ENCODE data around the gene ALDOC. TPM values are rescaled to one million over a fixed set of nuclear protein-coding genes. Genes with fewer than 3 reads are reported as not detected.

ALDOC gene
- total RNA-seq, 1 experiment from 2014 or later, result 53.2 TPM

DNA sequence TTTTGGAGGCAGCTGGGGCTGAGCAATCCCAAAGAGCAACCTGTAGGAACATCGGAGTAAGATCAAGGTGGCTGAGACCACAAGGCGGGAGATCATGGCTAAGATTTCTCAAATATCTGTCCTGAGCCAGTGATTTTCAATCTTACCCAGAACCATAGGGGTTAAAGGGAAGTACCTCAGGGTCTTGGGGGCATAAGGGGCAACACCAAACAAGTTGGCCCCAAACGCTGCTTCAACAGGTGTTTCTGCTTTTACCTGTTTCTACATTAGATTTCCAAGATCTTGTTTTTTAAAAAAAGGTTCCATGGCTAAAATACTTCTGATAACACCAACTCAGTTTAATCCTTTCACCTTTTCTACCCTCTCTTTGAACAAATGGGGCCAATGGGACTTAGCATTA is 21.7 kb downstream of the ALDOC start:
- peaks cover 25 to 63% (median 34%) of the 10 kb centered on the region in 3 experiments for H3K36me3 Mint-ChIP-seq (ENCODE audit: insufficient read depth in 1 of 3, low read depth in 3 of 3)

More for the DNA sequence above, 21.7 kb downstream of the ALDOC start:
- H2AFZ ChIP-seq (ENCODE audit: low read length), result no peak overlapping the region
- H2BK12ac ChIP-seq (ENCODE audit: insufficient read length, low read depth, low read length), result no peak overlapping the region
- H3K56ac ChIP-seq (ENCODE audit: insufficient read length, low read depth, low read length), result no peak overlapping the region
- no peak overlapping the region for H3K23ac ChIP-seq (ENCODE audit: insufficient read length, low read depth, low read length)
- TF ChIP-seq, protein P1, sequence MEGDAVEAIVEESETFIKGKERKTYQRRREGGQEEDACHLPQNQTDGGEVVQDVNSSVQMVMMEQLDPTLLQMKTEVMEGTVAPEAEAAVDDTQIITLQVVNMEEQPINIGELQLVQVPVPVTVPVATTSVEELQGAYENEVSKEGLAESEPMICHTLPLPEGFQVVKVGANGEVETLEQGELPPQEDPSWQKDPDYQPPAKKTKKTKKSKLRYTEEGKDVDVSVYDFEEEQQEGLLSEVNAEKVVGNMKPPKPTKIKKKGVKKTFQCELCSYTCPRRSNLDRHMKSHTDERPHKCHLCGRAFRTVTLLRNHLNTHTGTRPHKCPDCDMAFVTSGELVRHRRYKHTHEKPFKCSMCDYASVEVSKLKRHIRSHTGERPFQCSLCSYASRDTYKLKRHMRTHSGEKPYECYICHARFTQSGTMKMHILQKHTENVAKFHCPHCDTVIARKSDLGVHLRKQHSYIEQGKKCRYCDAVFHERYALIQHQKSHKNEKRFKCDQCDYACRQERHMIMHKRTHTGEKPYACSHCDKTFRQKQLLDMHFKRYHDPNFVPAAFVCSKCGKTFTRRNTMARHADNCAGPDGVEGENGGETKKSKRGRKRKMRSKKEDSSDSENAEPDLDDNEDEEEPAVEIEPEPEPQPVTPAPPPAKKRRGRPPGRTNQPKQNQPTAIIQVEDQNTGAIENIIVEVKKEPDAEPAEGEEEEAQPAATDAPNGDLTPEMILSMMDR (conservative IDR thresholded peaks at IDR 0.05), result no peak
- DNase-seq, result no peak
- no peak overlapping the region for H3K27ac ChIP-seq (ENCODE audit: insufficient read length, low read depth, low read length)
- no peak overlapping the region for H3T11ph ChIP-seq (ENCODE audit: low read length)
- no peak overlapping the region for H2BK15ac ChIP-seq (ENCODE audit: low read depth, low read length)
- no peaks in the 10 kb centered on the region; the same call in 1 of the 2 replicates for H3K79me2 ChIP-seq (ENCODE audit: insufficient read depth, low read length)
- H3K4me1 Mint-ChIP-seq, result peaks cover 13 to 25% of the 10 kb centered on the region in 2 experiments
- H3K14ac ChIP-seq (ENCODE audit: insufficient read depth, low read length), result no peak overlapping the region
- H3K18ac ChIP-seq (ENCODE audit: insufficient read length, low read depth, low read length), result no peak overlapping the region
- H3K4me3 Mint-ChIP-seq, result no peak overlapping the region
- no peaks in the 10 kb centered on the region for H3K79me1 ChIP-seq (ENCODE audit: insufficient read depth, low read depth, low read length, poor library complexity, severe bottlenecking)
- H2BK20ac ChIP-seq (ENCODE audit: low read depth, low read length, poor library complexity, severe bottlenecking), result no peak overlapping the region
- H4K8ac ChIP-seq (replicated peaks; ENCODE audit: insufficient read length, low read depth, low read length), result no peak overlapping the region
- H3K27ac Mint-ChIP-seq, result no peak overlapping the region; a peak in 1 of 7 replicates
- H3K23me2 ChIP-seq (ENCODE audit: insufficient read length, low read depth, low read length, poor library complexity, severe bottlenecking), result peaks cover 5% of the 10 kb centered on the region
- H4K20me1 ChIP-seq (ENCODE audit: control insufficient read depth, insufficient read depth, insufficient read length), result no peaks in the 10 kb centered on the region
- H3K4me1 ChIP-seq (ENCODE audit: insufficient read depth, low read length), result no peaks in the 10 kb centered on the region
- H4K91ac ChIP-seq (ENCODE audit: insufficient read length, low read depth, low read length), result no peak overlapping the region
- no peaks in the 10 kb centered on the region for H3K9me3 Mint-ChIP-seq
- H3K27me3 ChIP-seq (ENCODE audit: insufficient read depth, low read length), result no peaks in the 10 kb centered on the region
- H3K9ac ChIP-seq (ENCODE audit: extremely low read depth, insufficient read length, low read length), result no peak overlapping the region
- H2AK5ac ChIP-seq (ENCODE audit: insufficient read length, low read length), result no peak overlapping the region
- no peaks in the 10 kb centered on the region for H3K9me3 ChIP-seq (ENCODE audit: control insufficient read depth, low read depth, low read length)
- H3K4me2 ChIP-seq (ENCODE audit: insufficient read depth, insufficient read length, low read length), result no peak overlapping the region
- H2BK5ac ChIP-seq (ENCODE audit: insufficient read length, low read length), result no peak overlapping the region
- WGBS (ENCODE audit: extremely low coverage, insufficient read length, low lambda C conversion rate), result no CpG with 5 or more reads among the region's 3 CpGs
- no peak overlapping the region for H2BK120ac ChIP-seq (ENCODE audit: low read depth, low read length, poor library complexity, severe bottlenecking)
- peaks cover 4% of the 10 kb centered on the region for H3K27me3 Mint-ChIP-seq (ENCODE audit: low read depth)
- no peak overlapping the region for H3K4ac ChIP-seq (ENCODE audit: low read depth, low read length)
- no peak overlapping the region for H4K5ac ChIP-seq (ENCODE audit: insufficient read length, low read depth, low read length)

Measured in H9 (cell line).